NOMO-1 (cell line): ENCODE data around the gene R3HCC1L.
"Not testable (repeated sequence)": the region's sequence is repeated elsewhere in the genome, so short reads cannot be mapped to it uniquely, and the experiment has no call there.

Experiments used
- DNase-seq, 2 experiments: peaks; one replicate each; lab custom pipeline; 2025; ENCODE audit not compliant: unreplicated experiment in 2 of 2; lab: John Stamatoyannopoulos, UW

The R3HCC1L gene

DNA sequence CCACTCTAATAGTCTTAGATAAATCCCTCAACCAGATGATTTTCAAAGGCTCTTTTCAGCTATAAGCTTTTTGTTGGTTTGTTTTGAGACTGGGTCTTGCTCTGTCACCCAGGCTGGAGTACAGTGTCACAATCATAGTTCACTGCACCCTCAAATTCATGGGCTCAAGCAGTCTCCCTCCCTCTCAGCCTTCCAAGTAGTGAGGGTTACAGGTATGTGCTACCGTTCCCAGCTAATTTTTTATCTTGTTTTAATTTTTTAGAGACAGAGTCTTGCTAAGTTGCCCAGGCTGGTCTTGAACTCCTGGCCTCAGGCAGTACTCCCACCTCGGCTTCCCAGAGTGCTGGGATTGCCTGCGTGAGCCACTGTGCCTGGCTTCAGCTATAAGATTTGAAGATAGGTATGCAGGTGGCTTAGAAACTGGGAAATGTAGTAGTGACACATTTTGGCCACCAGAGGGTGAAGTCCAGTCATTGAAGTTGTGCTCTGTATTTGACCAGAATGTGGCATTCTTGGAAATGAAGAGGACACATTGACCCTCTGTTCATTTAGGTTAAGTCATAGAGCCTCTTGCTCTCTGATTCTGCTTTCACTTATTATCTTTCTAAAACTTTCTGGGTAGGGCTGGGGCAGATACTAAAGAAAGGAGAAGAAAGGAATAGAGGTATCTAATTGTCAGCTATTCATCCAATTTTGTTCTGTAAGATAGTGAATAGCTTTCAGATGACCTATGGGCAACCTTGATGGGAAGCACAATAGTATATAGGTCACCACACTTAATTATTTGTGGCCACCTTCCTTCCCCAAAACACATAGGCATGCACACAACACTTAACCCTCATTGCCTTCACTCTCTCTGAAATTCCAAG is 36.0 kb downstream of the R3HCC1L start:
- DNase-seq, result peak; percentile 2 to 17

DNA sequence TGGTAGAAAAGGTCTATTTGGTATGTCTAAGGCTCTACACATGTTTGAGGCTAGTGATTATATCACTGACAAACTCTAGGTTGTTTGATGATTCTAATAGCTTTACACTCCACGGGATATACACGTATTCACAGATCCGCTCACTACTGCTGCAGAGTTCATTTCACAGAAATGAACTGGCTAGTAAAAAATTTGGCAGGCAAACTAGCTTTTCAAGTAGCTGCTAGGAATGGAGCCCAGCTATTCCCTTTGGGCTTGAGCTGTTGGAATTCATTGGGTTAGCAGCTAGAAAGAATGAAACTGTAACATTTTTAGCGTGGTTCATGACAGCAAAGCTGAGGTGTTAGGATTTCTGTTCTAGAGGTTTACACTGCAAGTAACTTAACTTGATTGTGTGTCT is 37.6 kb downstream of the R3HCC1L start:
- no peak for DNase-seq

DNA sequence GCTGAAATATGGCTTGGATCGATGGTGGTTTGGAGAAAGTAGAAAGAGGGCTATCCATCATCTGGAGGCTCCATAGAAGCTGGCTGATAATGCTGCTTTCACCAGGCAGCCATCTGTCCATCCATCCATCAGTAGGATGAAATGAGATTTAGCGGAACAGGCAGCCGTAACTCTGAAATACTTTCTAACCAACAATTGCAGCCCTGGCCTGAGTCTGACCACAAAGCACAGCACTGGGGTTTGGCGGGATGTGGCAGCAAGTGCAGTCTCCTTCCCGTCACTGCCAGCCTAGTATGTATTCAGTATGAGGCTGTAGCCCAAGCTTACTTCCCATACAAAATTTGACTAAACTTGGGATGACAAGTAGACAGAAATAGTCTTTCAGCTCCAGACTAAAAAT is 38.0 kb downstream of the R3HCC1L start:
- no peak for DNase-seq

DNA sequence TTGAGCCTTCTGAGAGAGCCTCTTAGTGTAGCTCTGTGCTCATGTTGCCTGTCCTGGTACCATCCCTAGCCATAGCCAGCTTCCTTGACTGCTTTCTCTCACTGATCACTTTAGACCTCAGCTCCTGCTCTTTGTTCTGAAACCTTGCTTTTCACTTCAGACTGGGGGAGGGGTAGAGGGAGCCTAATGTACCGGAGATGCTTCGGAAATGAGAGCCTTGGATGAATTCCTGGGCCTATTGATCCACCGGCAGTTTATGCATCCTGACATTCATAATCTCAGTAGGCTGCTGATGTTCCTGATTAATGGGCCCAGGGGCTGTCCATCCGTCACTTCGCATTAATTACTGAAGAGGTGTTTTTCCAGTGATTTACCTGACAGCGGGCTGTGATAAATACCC is 38.8 kb downstream of the R3HCC1L start:
- no peak for DNase-seq

DNA sequence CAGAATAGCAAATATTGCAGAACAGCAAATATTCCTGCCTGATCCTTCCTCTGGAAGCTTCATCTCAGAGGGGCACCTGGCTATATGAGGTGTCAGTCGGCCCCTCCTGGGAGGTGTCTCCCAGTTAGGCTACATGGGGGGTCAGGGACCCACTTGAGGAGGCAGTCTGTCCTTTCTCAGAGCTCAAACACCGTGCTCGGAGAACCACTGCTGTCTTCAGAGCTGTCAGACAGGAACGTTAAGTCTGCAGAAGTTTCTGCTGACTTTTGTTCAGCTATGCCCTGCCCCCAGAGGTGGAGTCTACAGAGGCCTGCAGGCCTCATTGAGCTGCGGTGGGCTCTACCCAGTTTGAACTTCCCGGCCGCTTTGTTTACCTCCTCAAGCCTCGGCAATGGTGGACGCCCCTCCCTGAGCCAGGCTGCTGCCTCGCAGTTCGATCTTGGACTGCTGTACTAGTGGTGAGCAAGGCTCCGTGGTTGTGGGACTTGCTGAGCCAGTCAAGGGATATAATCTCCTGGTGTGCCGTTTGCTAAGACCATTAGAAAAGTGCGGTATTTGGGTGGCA is 48.0 kb downstream of the R3HCC1L start:
- DNase-seq, result not testable (repeated sequence)

DNA sequence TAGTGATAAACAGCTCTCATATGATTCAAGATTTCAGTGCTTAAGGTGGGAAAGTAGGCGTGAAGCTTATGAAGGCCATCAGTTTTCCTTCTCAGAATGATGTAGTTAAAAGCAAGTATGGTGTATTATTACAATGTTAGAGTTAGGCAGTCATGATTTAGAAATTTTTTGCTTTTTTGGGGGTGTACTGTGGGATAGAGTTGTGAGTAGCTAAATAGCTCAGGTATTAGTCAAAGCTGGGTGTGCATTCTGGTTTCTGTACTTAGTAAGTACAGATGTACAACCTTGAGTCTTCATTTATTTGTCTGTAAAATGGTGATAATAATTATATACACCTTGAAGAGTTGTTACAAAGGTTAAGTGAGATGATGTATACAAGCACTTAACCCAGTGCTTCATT is 52.2 kb downstream of the R3HCC1L start:
- no peak for DNase-seq

DNA sequence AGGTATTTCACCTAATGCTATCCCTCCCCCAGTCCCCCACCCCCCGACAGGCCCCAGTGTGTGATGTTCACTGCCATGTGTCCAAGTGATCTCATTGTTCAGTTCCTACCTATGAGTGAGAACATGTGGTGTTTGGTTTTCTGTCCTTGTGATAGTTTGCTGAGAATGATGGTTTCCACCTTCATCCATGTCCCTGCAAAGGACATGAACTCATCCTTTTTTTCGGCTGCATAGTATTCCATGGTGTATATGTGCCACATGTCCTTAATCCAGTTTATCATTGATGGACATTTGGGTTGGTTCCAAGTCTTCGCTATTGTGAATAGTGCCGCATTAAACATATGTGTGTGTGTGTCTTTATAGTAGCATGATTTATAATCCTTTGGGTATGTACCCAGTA is 56.3 kb downstream of the R3HCC1L start:
- DNase-seq, result not testable (repeated sequence)

DNA sequence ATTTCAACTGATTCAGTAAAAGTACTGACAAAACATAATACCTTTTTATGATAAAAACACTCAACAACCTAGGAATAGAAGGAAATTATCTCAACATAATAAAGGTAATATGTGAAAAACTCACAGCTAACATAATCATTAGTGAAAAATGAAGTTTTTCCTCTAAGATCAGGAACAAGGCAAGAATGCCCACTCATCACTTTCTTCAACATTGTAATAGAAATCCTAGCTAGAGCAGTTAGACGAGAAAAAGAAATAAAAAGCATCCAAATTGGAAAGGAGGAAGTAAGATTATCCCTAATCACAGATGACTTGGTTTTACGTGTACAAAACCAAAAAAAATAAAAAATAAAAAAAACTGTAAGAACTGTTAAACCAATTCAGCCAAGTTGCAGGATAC is 58.6 kb downstream of the R3HCC1L start:
- no peak for DNase-seq

DNA sequence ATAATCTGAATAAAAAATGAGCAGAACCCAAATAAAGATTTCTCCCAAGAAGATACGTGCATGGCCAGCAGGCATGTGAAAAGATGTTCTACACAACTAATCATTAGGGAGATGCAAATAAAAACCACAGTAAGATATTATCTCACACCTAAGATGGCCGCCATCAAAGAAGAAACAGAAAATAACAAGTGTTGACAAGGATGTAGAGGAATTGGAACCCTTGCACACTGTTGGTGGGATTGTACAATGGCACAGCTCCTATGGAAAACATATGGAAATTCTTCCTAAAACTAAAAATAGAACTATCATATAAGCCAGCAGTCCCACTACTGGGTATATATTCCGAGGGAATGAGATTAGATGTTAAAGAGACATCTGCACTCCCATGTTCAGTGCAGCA is 60.2 kb downstream of the R3HCC1L start:
- no peak for DNase-seq

DNA sequence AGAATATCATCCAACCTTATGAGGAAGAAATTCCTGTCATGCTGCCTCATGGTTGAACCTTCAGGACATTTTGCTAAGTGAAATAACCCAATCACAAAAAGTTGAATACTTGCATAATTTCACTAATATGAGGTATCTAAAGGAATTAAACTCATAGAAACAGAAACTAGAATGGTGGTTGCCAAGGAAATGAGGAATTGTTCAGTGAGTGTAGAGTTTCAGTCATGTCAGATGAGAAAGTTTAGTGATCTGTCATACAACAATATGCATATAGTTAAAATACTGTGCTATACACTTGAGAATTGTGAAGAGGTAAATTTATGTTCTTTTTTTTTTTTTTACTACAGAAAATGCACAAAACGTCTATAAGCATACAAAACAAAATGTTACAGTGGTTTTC is 60.7 kb downstream of the R3HCC1L start:
- DNase-seq, result no peak

DNA sequence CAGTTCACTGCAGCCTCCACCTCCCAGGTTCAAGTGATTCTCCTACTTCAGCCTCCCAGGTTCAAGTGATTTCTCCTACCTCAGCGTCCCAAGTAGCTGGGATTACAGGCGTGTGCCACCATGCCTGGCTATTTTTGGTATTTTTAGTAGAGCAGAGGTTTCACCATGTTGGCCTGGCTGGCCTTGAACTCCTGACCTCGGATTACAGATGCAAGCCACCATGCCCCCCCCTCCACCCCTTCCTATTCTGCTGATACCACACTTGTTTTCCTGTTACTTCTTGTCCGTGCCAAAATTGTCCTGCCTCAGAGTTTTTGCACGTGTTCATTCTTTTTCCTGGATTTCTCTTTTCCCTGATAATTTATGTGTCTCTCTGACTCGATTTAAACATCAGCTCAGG is 62.5 kb downstream of the R3HCC1L start:
- no peak for DNase-seq

DNA sequence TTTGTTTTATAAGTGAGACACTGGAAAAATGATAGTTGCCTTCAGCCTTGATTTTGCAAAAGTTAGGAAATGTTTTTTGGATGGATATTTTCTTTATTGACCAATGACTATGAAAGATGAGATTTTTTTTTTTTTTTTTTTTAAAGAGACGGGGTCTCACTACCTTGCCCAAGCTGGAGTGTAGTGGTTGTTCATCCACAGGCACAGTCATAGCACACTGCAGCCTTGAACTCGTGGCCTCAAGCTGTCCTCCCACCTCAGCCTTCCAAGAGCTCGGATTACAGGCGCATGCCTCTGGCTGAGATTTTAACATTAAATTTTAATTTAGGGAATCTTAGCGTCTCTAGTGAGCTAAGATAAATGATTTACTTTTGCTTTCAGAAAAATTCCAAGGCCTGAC is 67.3 kb downstream of the R3HCC1L start:
- no peak for DNase-seq

DNA sequence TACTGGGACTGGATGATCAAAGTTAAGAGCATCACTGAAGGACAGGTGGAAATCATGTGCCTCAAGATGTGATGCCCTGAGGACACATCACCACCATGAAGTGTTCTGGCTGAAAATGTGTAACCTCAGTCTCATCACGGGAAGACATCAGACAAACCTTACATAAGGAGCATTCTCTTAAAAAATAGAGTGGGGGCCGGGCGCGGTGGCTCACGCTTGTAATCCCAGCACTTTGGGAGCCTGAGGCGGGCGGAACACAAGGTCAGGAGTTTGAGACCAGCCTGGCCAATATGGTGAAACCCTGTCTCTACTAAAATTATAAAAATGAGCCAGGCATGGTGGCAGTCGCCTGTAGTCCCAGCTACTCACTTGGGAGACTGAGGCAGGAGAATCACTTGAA is 67.9 kb downstream of the R3HCC1L start:
- no peak for DNase-seq

DNA sequence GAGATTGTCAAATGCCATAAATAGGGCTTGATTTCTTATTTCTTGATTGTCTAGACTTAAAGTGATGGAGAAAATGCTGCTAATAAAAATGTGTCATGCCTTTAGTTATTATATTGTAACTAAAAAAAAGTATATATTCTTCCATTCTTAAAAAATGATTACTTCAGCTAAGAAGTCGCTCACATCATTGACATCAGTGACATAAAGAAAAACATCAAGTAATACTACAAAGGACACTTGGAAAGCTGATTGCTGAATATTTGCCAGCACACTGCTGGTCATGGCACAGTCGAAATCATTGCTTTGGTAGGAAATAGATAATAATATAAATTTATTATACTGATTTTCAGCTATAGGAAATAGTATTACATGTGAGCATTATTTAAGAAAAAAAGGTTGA is 70.9 kb downstream of the R3HCC1L start:
- no peak for DNase-seq

DNA sequence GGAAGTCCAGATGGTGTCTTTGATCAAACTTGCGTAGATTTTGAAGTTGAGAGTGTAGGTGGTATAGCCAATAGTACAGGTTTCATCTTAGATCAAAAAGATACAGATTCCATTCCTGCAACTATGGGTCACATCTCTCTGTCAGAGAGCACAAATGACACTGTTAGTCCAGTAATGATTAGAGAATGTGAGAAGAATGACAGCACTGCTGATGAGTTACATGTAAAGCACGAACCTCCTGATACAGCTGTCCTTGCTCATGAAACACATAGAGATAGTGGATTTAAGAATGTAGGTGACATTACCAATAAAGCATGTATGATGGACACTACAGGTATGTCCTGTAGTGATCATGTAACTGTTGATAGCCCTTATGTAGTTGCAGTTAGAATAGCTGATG is 74.5 kb downstream of the R3HCC1L start:
- DNase-seq, result no peak

DNA sequence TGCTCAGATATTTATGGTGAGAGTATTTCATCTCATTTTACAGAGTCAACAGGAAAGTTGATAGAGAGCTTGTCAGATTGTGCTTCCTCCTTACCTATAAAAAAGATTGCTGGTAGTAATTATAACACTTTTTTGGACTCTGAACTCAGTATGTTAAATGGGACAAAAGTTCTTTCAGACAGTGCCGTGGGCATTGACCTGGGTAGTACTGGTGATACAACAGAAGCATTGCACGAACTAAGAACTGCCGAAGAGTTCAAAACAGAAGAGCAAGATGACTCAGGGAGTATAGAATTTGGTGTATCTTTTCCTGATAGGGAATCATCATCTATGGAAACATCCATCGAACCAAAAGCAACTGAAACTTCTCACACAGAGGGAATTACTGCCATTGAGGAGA is 75.0 kb downstream of the R3HCC1L start:
- DNase-seq, result no peak

DNA sequence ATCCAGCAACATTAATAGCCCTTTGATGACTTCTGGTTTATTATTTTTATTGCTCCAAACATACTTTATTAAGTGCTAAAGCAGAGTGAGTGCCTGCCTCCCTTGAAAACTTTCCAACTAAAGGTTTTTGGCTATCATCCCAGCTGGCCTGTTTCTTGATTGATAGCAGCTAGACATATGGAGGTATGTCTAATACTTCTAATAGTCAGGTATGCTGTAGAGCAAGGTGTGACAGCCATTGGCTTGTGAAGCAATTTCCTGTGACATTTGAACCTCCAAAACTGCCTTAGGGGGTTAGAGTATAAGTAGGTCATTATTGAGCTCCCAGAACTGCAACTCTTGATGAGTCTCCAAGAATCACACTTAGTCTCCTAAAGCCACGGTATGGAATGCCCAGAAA is 77.7 kb downstream of the R3HCC1L start:
- DNase-seq, result no peak

DNA sequence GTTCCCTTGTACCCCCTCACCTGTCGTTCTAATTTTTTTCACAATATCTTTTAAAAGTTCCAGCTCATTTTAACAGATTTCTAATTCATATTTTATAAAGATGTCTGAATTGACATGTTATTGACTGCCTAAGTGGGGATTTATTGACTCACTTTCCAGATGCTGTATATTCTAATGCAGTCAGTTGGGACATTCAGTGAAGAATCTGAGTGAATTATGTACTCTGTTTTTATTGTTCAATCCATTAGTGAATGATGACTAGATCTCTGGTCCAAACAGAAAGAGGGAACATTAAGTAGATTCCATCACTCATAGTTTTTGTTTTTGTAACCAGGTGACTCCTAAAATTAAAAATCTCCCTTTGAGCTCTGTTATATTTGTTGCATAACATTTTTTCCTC is 79.3 kb downstream of the R3HCC1L start:
- no peak for DNase-seq

DNA sequence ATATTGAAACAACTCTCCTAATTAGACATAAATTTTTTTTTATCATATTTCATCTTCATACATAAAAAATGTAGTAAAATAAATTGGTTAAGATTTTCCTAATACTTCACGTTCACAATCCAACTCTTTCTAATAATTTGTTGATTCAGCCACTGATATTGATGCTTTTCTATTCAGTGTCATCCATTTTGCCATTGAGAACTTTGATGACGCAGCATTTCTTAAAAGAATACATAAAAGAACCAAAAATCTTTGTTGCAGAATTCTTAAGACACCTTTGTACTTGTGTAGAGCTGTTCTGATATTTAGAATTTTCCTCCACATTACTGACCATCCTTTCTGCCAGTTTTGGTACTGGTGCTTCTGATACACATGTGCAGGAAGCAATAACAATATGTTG is 80.9 kb downstream of the R3HCC1L start:
- DNase-seq, result no peak

DNA sequence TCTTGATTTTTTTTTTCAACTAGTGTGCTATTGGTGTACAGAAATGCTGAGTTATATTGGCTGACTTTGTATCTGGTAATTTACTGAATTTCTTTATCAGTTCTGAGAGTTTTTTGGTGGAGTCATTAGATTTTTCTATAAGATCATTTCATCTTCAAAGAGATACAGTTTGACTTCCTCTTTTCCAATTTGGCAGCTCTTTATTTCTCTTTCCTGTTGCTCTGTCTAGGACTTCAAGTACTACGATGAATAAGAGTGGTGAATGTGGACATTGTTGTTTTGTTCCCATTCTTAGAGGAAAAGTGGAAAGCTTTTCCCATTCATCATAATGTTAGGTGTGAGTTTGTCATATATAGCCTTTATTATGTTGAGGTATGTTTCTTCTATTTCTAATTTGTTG is 83.3 kb downstream of the R3HCC1L start:
- DNase-seq, result peak in 1 of 2 experiments; percentile 51

DNA sequence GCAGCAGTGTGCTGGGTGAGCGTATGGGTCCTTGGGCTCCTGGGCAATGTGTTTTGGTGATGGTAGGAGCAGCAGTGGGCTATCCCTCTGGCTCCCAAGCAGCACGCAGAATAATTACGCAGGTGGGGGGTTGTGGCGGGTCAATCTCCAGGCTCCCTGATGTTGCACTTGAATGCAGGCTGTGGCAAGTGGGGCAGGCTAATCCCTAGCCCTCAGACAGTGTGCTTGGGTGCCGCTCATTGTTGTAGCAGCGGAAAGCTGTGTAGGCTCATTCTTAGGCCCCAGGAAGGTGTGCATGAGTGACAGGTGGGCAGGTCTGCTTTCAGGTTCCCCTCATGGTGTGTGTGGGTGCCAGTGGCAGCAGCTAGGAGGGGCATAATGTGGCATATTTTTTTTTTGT is 89.4 kb downstream of the R3HCC1L start:
- no peak for DNase-seq

DNA sequence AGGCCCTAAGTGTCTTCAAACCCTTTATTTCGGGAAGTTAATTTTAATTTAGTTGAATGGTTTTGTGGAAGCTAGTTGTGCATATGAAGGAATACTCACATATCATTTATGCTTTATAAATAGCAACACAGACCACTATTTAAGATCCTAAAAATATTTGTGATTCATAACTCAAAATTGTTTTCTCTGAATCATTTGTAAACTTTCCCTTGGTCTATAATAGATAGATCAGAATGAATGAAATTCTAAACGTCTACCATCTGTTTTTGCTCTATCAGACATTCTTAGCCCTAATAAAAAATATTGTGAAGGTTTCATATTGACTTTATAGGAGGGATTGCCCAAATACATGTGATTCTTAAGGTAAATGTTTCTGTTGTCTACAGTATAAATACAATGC is 90.1 kb downstream of the R3HCC1L start:
- no peak for DNase-seq

DNA sequence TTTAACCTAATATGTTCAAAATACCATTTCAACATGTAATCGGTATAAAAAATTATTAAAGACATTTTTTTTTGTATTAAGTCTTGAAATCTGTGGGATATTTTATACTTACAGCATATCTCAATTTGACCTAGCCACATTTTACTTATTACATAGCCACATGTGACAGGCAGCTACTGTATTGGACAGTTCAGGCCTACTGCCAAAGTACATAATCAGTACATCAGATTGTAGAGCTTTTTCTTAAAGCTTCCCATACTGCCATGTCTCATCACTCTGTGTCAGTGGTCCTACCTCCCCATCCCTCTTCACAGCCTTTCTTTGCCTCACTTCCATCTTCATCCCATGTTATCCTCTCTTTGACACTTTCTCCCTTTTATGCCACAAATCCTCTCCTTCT is 90.5 kb downstream of the R3HCC1L start:
- no peak for DNase-seq
